Endothelial cell of umbilical vein (primary cell): Measurements from ENCODE around the gene GAPDHS. TPM values are rescaled to one million over a fixed set of nuclear protein-coding genes. Genes with fewer than 3 reads are reported as not detected.
A peak's percentile ranks its signal among the peaks of the same experiment; 100 is the strongest.

Source experiments
- BruUV-seq: library from RNA; stranded (reverse); fragments of 400-500 nt; replicated peaks from 2 replicates; lab custom pipeline; 2021; lab: Mats Ljungman, UMichigan
- CTCF ChIA-PET: fragments of 300-600, 350-600 bp; sonication (Branson Sonifier 250); formaldehyde crosslinking; loops from one replicate; lab custom pipeline; 2021; ENCODE audit warnings: antibody characterized with exemption, inconsistent platforms; lab: Charles Lee
- POLR2A ChIA-PET: fragments of 300-600, 350-600 bp; sonication (Branson Sonifier 250); formaldehyde crosslinking; loops from one replicate; lab custom pipeline; 2021; ENCODE audit warnings: antibody characterized with exemption, inconsistent platforms; lab: Charles Lee
- DNase-seq: peaks from one replicate; pipeline ENCODE4 v3.0.0-alpha.2; 2011; ENCODE audit warnings: low read depth, low spot score
- FAIRE-seq: peaks from 2 replicates; lab custom pipeline; 2011; peaks lifted over from hg19 to GRCh38; lab: Jason Lieb, UNC
- H2AFZ ChIP-seq: 2 replicates; pipeline ENCODE4 v1.6.0; 2012; ENCODE audit warnings: low read depth, low read length, control low read depth, inconsistent platforms
- H3K27ac ChIP-seq: 2 replicates; pipeline ENCODE4 v1.5.1; 2011; ENCODE audit warnings: low read depth, mild to moderate bottlenecking, control low read depth, low read length, moderate library complexity; ENCODE audit not compliant: insufficient read depth
- H3K27me3 ChIP-seq, 2 experiments: 2 replicates each; pipeline versions ENCODE4 v1.6.0 to v1.6.1; 2011; ENCODE audit warnings: low read length in 2 of 2, mixed read lengths in 1 of 2; ENCODE audit not compliant: control insufficient read depth in 2 of 2, insufficient read depth in 2 of 2
- H3K36me3 ChIP-seq, 2 experiments: 2 replicates in 1 of 2; 3 replicates in 1 of 2; pipeline ENCODE4 v1.5.1; 2011; ENCODE audit warnings: low read length in 2 of 2, mild to moderate bottlenecking in 1 of 2, moderate library complexity in 1 of 2; ENCODE audit not compliant: control insufficient read depth in 2 of 2, insufficient read depth in 2 of 2; ENCODE audit errors: extremely low read depth in 1 of 2
- H3K4me1 ChIP-seq: 3 replicates; pipeline ENCODE4 v1.5.1; 2011; ENCODE audit warnings: mild to moderate bottlenecking, low read length; ENCODE audit not compliant: control insufficient read depth, insufficient read depth; ENCODE audit errors: extremely low read depth
- H3K4me2 ChIP-seq: 2 replicates; pipeline ENCODE4 v1.6.1; 2011; ENCODE audit warnings: low read length, control low read depth, mixed read lengths; ENCODE audit not compliant: insufficient read depth
- H3K4me3 ChIP-seq, 3 experiments: fragments of 200-600 bp in 1 of 3; sonication (generic), shearing (Covaris generic) in 1 of 3; replicated peaks in 1 of 3; 2 replicates each; pipeline ENCODE4 v1.5.1; 2011 to 2016; ENCODE audit warnings: control low read depth in 3 of 3, low read length in 3 of 3, mild to moderate bottlenecking in 2 of 3, inconsistent platforms in 1 of 3, low read depth in 1 of 3, moderate library complexity in 1 of 3; ENCODE audit not compliant: insufficient read depth in 1 of 3
- H3K79me2 ChIP-seq: 2 replicates; pipeline ENCODE4 v1.6.0; 2012; ENCODE audit warnings: low read length, inconsistent platforms; ENCODE audit not compliant: control insufficient read depth, insufficient read depth
- H3K9ac ChIP-seq: replicated peaks from 2 replicates; pipeline ENCODE3; 2011; ENCODE audit warnings: low read length, control low read depth; ENCODE audit not compliant: insufficient read depth; ENCODE audit errors: extremely low read depth
- H3K9me1 ChIP-seq: replicated peaks from 3 replicates; pipeline ENCODE4 v1.6.0; 2011; ENCODE audit warnings: mild to moderate bottlenecking, low read length; ENCODE audit not compliant: control insufficient read depth, insufficient read depth; ENCODE audit errors: extremely low read depth
- H3K9me3 ChIP-seq: replicated peaks from 2 replicates; pipeline ENCODE4 v1.5.1; 2012; ENCODE audit warnings: low read length, inconsistent platforms; ENCODE audit not compliant: control insufficient read depth, insufficient read depth
- H4K20me1 ChIP-seq: replicated peaks from 2 replicates; pipeline ENCODE3; 2011; ENCODE audit warnings: mild to moderate bottlenecking, low read length; ENCODE audit not compliant: control insufficient read depth, insufficient read depth; ENCODE audit errors: extremely low read depth
- EZH2 ChIP-seq: IDR thresholded peaks from 2 replicates; pipeline ENCODE4 v1.6.1; 2012; ENCODE audit warnings: borderline replicate concordance, low read depth, mild to moderate bottlenecking, moderate library complexity, low read length, inconsistent platforms; ENCODE audit not compliant: severe bottlenecking
- FOS ChIP-seq: IDR thresholded peaks from 2 replicates; pipeline ENCODE4 v1.6.1; 2011; ENCODE audit warnings: mild to moderate bottlenecking, low read length, moderate library complexity, borderline replicate concordance; ENCODE audit not compliant: insufficient read depth
- GATA2 ChIP-seq: IDR thresholded peaks from 2 replicates; pipeline ENCODE4 v1.7.0; 2011; ENCODE audit warnings: low read depth, mild to moderate bottlenecking, moderate library complexity, mixed read lengths, low read length; ENCODE audit not compliant: insufficient read length, insufficient read depth
- JUN ChIP-seq: IDR thresholded peaks from 2 replicates; pipeline ENCODE4 v1.6.1; 2011; ENCODE audit warnings: borderline replicate concordance, low read depth; ENCODE audit not compliant: insufficient read length, insufficient read depth
- MYC ChIP-seq: IDR thresholded peaks from one replicate; pipeline ENCODE4 v1.6.1; 2011; ENCODE audit warnings: mild to moderate bottlenecking, low read depth, low read length
- POLR2A ChIP-seq: IDR thresholded peaks from 2 replicates; pipeline ENCODE4 v1.6.1; 2012; ENCODE audit warnings: low read depth, mild to moderate bottlenecking, control low read depth, low read length
- POLR2AphosphoS5 ChIP-seq: IDR thresholded peaks from 2 replicates; pipeline ENCODE4 v1.6.1; 2012; ENCODE audit warnings: low read depth, mild to moderate bottlenecking, control low read depth, low read length, moderate library complexity; ENCODE audit not compliant: insufficient read depth
- dilution Hi-C: fragments of 300-500 bp; cut with MboI; formaldehyde crosslinking; loops from one replicate; pipeline ENCODE4 v1.15.0; 2019; ENCODE audit warnings: low sequenced_read_pairs; ENCODE audit not compliant: extremely low pct_ligation_motif_present
- intact Hi-C: fragments of 100-400 bp; cut with micrococcal nuclease; formaldehyde crosslinking; loops from one replicate; pipeline ENCODE4 v1.10.0; 2022
- polyA plus RNA-seq, 4 experiments: library from polyadenylated mRNA; depleted of rRNA in 3 of 4; stranded (reverse) in 3 of 4; unstranded in 1 of 4; fragments of >200 nt; gene quantifications; 2 replicates each; pipeline versions ENCODE4 v1.2.1 to v1.2.3, GENCODE V29; 2011 to 2012; ENCODE audit warnings: missing spikeins in 1 of 4
- total RNA-seq: library from RNA; stranded (reverse); gene quantifications from 2 replicates; pipeline ENCODE4 v1.2.3, GENCODE V29; 2021
- TF ChIP-seq, protein P1 (sequence below), 2 donors: IDR thresholded peaks; 1 replicate in 1 of 2; 2 replicates in 1 of 2; pipeline ENCODE4 v1.5.1; 2011; ENCODE audit warnings: low read length in 2 of 2, mild to moderate bottlenecking in 2 of 2, moderate library complexity in 2 of 2, control low read depth in 1 of 2, inconsistent platforms in 1 of 2, low read depth in 1 of 2; ENCODE audit not compliant: insufficient read depth in 1 of 2; ENCODE audit errors: extremely low read depth in 1 of 2
- TF ChIP-seq, protein P2 (sequence below): IDR thresholded peaks from 2 replicates; pipeline ENCODE4 v1.6.1; 2011; ENCODE audit not compliant: insufficient read depth, insufficient read length

The GAPDHS gene
- total and polyA plus RNA-seq, 2 donors (not counting 3 experiments of a cell fraction or from before 2014, with no cell fraction given) = not detected

DNA sequence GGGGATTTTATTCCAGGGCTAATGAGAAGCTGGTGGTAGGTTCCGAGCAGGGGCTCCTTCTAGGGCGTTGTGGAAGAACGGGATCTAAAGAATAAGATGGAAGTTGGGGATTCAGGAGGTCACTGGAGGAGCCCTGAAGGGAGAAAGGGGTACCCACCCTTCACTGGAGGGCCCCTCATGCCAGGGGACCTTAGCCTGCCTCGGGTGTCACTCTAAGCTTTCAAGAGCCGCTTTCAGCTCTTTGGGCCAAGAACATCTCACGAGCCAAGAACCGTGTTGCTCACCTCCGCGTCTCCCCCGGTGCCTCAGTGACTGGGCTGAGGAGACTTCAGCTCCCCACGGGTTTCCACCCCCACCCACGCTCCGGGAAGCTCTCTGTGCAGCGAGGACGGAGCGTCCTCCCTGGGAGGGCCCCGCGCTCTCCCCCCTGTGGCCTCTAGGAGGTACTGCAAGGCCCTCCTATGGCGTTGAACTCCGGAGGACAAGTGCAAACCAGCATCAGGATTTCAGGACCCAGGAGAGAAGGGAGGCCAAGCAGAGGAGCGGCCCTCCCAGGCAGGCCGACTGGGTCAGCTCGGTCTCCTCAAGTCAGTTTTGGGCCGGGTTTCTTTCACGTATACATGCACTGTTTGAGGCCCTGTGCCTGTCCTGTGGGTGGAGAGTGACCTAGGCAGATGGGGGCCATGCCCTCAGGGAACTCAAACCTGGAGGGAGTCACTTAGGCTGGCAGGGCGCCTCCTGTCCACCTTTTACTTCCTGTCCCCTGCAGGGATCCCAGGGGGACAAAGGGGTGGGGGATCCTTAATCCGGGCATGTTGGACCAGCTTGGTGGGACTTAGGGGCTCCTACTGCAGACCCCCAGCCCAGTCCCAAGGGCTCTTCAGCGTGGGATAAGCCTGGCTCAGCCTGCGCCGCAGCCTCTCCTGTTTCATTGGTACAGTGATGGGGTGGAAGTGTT, 37.9 kb upstream of the GAPDHS start:
- no TSS peak for BruUV-seq
- no peaks in the 10 kb centered on the region for H3K4me1 ChIP-seq
- FAIRE-seq = peak; percentile 56
- H3K4me2 ChIP-seq = no peak overlapping the region
- intact Hi-C loops = loop anchor here (1.0 kb wide), 3 partner anchors 143 to 428 kb away; no protein-coding TSS in a partner anchor
- peak; percentile 44 for DNase-seq
- no peaks in the 10 kb centered on the region for H3K27me3 ChIP-seq
- no peak overlapping the region for H2AFZ ChIP-seq
- no peaks in the 10 kb centered on the region for H3K79me2 ChIP-seq
- H3K27ac ChIP-seq = no peak overlapping the region
- CTCF ChIA-PET = interaction anchor here (0.6 to 2.8 kb wide), 31 partner anchors 9 to 431 kb away, joined by 3 to 118 read pairs (median 4); partner anchors contain the start of genes FFAR1, FFAR3, FXYD7 and USF2
- H3K9me3 ChIP-seq = no peaks in the 10 kb centered on the region
- H4K20me1 ChIP-seq = no peaks in the 10 kb centered on the region
- TF ChIP-seq, protein P1, sequence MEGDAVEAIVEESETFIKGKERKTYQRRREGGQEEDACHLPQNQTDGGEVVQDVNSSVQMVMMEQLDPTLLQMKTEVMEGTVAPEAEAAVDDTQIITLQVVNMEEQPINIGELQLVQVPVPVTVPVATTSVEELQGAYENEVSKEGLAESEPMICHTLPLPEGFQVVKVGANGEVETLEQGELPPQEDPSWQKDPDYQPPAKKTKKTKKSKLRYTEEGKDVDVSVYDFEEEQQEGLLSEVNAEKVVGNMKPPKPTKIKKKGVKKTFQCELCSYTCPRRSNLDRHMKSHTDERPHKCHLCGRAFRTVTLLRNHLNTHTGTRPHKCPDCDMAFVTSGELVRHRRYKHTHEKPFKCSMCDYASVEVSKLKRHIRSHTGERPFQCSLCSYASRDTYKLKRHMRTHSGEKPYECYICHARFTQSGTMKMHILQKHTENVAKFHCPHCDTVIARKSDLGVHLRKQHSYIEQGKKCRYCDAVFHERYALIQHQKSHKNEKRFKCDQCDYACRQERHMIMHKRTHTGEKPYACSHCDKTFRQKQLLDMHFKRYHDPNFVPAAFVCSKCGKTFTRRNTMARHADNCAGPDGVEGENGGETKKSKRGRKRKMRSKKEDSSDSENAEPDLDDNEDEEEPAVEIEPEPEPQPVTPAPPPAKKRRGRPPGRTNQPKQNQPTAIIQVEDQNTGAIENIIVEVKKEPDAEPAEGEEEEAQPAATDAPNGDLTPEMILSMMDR (IDR thresholded peaks at IDR 0.05; ENCODE audit: extremely low read depth in 1 of 2, insufficient read depth in 1 of 2, low read depth in 1 of 2, low read length in 2 of 2) = peak; percentile 82 to 98
- TF ChIP-seq GATA2 = no peak
- no peak overlapping the region for H3K9ac ChIP-seq
- POLR2A ChIA-PET = no interaction called here
- dilution Hi-C loops = no loop called here
- no peaks in the 10 kb centered on the region for H3K36me3 ChIP-seq
- H3K4me3 ChIP-seq = no peak overlapping the region
- no peaks in the 10 kb centered on the region for H3K9me1 ChIP-seq

DNA sequence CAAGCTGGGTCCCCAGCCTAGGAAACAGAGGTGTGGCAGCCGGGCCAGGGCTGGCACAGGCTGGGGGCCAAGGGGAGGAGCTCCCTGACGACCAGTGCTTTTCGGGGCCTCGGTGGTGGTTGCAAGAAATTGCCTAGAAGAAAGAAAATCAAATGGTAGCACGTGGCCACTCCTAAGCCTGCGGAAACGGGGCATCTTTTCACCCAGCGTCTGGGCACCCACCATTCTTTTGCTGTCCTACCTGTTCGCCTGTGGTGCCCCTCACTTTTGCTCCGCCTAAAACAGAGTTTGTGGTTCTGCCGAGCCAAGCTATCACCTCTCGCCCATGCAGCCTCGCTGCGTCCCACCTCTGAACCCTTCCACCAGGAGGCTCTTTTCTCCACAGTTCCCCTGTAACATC, 35.9 kb upstream of the GAPDHS start:
- no peak overlapping the region for H3K4me3 ChIP-seq
- POLR2A ChIA-PET = no interaction called here
- H3K9ac ChIP-seq = no peak overlapping the region
- FAIRE-seq (no peak), DNase-seq (no peak)
- no peaks in the 10 kb centered on the region for H3K27me3 ChIP-seq
- TF ChIP-seq, protein P2, sequence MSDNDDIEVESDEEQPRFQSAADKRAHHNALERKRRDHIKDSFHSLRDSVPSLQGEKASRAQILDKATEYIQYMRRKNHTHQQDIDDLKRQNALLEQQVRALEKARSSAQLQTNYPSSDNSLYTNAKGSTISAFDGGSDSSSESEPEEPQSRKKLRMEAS = no peak
- TF ChIP-seq FOS (no peak), POLR2AphosphoS5 (no peak), GATA2 (no peak), JUN (no peak), MYC (no peak), EZH2 (no peak), POLR2A (no peak)
- TF ChIP-seq, protein P1 (IDR thresholded peaks at IDR 0.05; ENCODE audit: extremely low read depth in 1 of 2, insufficient read depth in 1 of 2, low read depth in 1 of 2, low read length in 2 of 2) = no peak
- dilution Hi-C loops = no loop called here
- H4K20me1 ChIP-seq = no peaks in the 10 kb centered on the region
- H3K4me2 ChIP-seq = no peak overlapping the region
- no peak overlapping the region for H3K27ac ChIP-seq
- H3K9me1 ChIP-seq = no peaks in the 10 kb centered on the region
- no TSS peak for BruUV-seq
- no peaks in the 10 kb centered on the region for H3K36me3 ChIP-seq
- CTCF ChIA-PET = interaction anchor here (1.4 to 1.5 kb wide), 3 partner anchors 11 to 144 kb away, joined by 3 to 8 read pairs (median 6); no protein-coding TSS in a partner anchor
- H2AFZ ChIP-seq = no peak overlapping the region
- H3K9me3 ChIP-seq = no peaks in the 10 kb centered on the region
- H3K79me2 ChIP-seq = no peaks in the 10 kb centered on the region
- H3K4me1 ChIP-seq = no peaks in the 10 kb centered on the region
- intact Hi-C loops = no loop called here
